Central memory CD4-positive, alpha-beta T cell (primary cell): Measurements from ENCODE around the gene FRAS1.

Experiments
- DNase-seq: peaks from one replicate; pipeline ENCODE4 v3.0.0; 2022

FRAS1 gene

DNA sequence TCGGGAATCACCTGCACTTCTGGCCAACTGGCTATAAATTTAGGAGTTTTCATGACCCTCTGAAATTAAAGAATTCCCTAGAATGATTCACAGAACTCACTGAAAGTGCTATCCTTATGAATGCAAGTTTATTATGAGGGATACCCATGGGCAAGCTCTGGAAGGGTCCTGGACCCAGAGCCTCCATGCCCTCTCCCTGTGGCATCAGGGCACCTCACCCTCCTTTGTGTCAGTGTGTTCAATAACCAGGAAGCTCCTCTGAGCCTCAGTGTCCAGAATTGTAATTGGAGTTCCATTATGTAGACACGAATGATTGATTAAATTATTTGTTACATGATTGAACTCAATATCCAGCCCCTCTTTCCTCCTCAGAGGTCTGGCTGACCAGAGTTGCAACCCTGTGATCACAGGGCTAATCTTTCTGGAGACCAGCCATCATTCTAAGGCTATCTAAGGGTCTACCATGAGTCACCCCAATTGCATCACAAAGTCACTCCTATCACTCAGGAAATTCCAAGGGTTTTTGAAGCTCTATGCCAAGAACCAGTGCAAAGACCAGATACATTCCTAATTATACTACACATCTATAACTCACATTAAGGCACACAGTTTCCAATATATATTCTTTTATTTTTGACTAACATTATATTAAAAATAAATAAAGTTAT lies 503.3 kb downstream of the FRAS1 start:
- DNase-seq: no peak

DNA sequence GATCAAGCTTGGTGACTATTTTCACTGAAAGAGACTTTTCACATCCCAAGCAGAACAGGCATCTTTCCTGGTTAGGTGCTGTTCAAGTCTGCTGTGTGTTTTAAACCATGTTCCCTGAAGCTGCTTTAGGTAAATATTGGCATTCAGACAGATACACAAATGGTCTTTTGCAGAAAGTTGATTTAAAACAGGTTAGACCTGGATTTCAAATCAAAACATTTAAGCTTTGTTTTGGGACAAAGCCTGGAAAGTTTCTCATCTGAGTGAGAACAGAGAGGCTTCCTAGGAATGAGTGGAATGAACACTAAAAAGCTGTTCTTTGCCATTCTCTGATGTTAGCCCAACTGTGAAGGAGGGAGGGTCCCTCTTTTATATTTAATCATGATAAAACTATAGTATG lies 504.6 kb downstream of the FRAS1 start:
- DNase-seq: no peak

DNA sequence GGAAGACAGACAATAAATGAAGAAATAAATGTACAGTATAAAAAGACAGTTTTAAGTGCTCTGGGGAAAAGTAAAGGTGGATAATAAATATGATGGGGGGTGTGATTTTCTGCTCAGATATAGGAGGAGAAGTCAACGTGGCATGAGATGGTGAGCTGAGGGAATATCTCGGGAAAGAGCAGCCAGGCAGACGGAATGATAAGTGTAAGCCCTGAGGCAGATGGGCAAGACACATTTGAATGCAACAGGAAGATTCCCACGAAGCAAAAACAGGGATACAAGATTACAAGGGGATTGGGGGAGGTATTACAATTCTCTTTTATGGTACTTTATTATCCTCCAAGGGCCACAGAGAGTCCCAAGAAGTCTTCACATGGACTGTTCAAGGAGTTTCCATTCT lies 505.6 kb downstream of the FRAS1 start:
- no peak for DNase-seq

DNA sequence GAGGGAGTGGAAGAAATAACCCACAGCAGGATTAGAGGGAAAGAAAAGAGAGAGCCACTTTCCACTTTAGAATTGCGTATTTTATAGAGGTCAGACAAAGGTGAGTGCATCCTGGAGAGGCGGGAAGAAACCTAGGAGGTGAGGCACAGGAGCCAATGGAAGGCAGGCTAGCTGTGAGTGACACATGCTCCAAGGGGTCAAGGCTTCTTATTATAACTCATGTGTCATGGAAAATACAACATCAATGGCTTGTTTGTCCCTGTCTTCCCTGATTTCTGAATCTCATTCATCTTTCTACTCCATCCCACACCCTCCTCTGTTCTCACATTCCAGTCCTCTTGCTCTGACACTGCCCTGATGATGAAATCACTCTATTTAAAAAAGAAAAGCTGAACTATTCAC lies 508.8 kb downstream of the FRAS1 start:
- DNase-seq: no peak

DNA sequence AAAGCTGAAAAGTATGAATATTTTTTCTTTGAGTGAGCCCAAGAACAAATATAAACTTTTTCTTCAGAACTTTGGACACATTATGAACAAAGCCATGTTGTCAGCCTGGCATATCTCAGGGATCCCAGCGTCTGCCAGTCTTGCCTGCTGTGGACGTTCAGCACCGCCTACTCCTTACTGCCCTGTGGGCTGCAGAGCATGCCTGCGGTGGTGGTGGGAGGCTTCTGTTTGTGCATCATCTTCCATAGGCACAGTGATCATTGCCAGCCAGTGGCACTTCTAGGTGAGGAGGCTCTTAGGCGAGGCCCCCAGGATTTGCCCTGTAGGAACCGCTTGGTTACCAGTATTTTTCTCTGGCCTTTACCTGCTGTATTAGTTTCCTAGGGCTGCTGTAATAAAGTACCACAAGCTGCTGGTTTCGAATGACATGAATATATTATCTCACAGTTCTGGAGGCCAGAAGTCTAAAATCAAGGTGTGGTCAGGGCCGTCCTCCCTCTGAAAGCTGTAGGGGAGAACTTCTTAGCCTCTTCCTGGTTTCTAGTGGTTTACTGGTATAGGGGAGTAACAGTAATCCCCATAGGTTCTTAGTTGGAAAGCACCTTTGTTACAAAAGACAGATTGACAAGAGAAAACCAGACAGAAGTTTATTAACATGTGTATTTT lies 509.8 kb downstream of the FRAS1 start:
- no peak for DNase-seq

DNA sequence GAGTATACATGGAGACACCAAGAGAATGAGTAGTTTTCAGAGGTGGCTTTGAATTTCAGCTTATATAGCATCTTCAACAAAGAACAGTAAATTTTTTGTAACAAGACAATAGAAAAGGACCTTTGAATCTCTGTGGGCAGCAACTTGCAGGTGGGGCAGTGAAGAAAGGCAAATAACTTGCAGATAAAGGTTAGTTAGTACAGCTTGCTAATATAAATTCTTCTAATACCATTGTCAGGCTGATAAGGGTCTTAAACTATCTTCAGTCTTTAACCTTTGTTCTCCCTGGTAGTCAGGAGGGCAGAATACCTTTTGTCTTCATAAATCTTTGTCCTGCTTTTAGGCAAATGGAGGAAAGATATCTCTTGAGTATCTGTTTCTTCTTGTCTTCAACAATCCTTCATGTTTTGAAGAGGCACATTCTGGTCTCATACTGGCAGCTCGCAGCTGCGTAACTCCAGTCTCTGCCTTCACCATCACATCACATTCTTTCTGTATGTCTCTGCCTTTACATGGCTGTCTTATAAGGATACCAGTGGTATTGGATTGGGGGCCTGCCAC lies 510.5 kb downstream of the FRAS1 start:
- DNase-seq: no peak

DNA sequence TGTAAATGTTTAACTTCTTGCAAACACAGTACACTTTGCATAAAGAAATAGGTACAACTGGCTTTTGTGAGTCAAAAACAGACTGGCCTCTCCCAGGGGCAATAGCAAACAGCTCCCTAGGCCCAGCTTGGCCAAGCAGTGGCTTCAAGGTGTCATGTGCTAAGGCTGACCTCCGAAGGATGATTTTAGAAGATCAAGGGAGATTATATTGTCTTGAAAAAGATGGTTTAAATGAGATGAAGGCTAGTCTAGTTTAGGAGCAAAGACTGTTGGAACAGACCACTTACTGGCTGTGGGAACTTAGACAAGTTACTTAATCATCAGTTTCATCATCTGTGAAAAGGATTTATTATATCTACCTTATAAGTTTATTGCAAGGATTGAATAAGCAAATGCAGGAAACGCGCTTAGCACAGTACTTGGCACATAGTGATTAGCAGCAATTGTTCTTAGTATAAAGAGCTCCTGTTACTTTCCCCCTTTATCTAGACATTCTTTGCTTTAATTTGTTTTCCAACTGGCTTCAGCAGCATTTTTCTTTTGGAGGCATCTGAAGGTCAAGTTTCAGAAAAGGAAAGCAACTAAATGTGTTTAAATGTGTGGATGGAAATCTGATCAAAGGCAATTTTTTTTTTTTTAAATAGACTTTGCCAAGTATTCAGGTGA lies 511.6 kb downstream of the FRAS1 start:
- no peak for DNase-seq

DNA sequence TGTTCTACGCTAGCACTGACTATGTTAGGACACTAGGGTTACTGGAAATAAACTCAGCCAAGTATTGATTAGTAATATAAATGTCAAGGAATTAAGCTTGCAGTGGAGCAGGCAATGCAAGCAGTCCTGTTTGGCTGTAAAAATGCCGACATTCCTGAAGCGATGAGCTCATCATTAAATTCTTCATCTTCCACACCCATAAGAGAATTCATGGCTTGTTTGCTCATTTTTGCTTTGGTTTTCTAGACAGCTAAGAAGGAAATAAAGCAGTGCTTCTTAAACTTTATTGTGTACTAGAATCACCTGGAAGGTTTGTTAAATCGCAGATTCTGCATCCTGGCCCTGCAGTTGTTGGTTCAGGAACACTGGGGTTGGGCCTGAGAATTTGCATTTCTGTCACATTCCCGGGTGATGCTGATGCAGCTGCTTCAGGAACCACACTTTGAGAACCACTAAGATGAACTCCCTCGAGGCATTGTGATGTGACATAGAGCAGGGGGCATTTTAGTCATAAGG lies 512.2 kb downstream of the FRAS1 start:
- no peak for DNase-seq

DNA sequence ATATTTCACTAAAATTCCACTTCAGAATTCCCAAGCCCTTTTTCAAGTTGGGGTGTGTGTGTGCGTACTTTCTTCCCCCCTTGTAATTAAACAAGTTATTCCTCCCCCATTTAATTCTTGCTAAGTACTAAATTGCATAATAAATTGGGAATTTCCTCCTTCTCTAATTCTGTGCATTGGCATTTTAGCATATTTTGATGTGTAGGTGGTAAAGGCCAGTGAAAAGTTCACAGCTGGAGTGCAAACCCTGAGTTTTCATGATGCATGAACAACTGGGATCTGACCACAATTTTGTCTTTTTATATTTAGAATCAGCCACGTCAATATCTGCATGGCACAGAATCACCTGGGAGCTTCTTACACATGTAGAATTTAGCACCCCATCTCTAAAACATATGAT lies 513.0 kb downstream of the FRAS1 start:
- no peak for DNase-seq

DNA sequence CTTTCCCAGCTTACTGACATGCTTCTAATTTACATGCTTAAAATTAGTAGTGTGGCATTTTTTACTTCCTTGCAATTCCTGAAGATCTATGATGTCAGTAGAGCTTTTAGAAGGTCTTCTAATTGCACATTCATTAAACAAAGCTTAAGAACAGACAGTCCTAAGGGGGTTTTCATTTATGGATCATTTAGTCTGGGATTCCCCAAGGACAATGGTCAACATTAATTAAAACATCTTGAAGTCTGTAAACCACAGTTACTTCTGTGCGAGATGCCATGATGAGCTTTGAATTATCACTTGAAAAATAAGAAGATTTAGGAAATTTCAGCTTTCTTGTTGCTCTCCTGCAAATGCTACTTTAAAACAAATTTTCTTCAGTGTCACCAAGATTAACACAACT lies 514.7 kb downstream of the FRAS1 start:
- DNase-seq: no peak

DNA sequence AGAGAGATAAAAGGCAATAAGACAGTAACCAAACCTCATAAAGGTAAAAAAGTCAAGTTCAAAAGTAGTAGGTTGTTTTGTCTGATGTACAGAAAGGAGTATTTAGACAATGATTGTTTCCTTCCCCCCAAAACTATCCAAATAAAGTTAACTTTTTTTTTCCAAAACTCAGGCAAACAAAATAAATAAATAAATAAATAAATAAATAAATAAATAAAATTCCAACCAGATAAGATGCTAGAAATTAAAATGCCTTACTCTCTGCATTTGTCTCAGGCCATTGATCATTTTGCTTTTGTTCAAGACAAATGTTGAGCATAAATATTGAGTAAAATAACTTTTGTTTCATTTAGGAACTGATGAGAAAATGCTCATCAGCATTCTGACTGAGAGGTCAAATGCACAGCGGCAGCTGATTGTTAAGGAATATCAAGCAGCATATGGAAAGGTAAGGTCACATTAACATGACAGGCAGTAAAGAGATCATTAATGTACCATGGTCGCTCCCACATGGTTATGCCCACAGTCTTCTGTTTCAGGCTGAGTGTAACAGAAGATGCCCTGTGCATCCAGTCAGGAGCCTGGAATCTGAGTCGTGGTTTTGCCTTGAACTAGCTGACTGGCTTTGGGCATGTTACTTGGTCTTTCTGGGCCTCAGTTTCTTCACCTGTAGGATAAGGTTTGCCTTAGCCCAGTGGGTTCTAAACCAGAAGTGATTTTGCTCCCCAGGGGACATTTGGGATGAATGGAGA lies 521.7 kb downstream of the FRAS1 start:
- no peak for DNase-seq

DNA sequence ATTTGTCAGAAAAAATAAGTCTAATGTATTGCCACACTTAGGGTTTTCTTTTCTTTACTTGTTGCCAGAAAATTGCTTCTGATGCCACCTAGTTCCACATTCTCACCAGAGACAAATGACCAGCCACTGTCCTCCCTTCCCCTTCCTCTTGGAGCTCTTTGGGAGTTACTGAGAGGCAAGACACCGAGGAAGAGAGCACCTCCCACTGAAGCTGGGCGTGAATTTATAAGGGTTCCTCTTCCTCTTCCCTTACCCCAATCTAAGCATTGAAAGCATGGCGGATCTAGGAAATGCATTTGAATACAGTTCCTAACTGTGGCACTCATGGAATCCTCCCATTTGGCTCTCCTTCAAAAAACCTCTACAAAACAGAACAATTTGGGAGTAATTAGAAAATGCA lies 524.5 kb downstream of the FRAS1 start:
- DNase-seq: no peak

DNA sequence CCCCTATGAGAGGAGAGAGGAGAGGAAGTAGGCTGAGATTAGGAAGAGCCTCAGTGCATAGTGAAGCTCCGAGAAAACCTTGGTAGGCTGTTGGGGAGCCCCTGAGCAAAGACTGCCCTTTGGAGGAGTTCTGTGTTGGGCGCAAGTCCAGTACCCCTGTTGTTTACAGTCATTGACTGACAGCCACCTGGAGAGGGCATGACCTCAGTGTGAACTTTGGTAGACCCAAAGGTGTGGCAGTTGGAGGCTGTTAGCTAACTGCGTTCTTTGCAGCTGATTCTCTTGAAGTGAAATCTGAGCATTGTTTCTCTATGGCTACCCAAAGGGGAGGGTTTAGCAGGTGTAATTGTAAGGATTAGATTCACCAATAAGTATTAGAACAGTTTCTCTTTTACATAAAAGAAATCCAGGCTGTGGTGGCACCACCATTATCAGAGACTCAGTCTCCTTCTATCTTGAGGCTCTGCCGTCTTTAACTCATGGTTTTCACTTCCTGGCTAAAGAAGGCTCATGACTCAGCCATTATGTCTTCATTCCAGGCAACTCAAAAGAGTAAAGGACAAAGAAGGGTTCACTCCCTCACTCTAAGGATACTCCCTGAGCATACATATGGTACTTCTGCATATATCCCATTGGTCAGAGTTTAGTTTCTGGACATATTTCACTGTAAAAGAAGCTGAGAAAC lies 527.9 kb downstream of the FRAS1 start:
- no peak for DNase-seq

DNA sequence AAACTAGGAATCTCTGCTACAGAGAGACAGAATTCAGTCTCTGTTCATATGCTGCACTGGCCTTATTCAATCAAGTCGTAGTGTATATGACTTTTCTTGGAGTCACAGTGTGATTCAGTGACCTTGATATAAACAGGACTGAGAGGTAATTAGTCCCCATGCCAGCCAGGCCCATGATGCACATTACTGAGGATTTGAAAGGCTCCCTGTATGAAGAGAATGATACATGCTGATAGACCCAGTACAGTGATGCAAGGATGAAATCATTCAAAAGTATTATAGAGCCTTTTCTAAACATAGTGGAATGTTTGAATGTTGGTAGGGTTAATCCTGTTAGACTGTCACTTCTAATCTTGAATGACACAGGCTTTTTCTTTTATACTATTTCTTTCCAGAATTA lies 528.5 kb downstream of the FRAS1 start:
- DNase-seq: no peak

DNA sequence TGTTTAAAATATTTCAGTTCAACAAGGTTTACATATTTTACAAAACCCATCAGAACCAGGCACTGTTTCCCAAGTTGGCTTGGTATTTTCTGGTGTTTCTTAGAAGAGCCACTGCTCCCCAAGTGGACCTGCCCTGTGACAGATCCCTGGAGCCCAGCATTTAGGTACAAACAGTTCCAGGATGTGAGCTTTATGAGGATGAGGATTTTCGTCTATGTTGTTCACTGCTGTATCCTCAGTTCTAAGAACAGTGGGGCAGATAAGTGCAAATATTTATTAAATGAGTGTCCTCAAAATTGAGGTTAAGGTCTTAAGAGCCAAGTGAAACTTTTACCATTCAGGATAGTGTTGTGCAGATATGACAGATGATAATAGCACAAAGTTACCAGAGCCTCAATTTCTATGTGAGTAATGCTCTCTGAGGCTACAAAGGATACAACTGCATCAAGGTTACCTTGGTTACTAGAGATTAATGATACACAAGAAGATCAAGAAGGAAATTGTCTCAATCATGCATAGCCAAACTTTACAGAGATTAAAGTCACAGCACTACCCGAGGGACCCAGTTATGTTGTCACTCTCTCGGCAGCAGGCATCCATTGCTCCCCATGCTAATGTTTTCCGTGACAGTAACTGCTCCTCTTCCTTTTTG lies 531.9 kb downstream of the FRAS1 start:
- DNase-seq: no peak

DNA sequence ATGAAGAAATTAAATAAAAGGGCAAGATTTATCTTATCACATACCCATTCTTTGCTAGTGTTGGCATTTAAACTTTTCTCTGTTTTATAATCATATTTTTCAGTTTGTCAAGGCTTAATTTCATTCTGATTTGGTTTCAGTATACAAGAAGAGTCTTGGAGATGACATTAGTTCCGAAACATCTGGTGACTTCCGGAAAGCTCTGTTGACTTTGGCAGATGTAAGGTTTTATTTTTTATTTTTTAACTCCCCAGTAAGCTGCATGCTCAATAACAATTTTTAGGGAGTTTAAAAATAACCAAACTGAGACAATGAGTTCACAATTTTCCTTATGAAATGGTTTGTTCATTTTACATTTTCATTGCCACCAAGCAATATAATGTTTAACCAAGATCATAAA lies 534.3 kb downstream of the FRAS1 start:
- DNase-seq: no peak

DNA sequence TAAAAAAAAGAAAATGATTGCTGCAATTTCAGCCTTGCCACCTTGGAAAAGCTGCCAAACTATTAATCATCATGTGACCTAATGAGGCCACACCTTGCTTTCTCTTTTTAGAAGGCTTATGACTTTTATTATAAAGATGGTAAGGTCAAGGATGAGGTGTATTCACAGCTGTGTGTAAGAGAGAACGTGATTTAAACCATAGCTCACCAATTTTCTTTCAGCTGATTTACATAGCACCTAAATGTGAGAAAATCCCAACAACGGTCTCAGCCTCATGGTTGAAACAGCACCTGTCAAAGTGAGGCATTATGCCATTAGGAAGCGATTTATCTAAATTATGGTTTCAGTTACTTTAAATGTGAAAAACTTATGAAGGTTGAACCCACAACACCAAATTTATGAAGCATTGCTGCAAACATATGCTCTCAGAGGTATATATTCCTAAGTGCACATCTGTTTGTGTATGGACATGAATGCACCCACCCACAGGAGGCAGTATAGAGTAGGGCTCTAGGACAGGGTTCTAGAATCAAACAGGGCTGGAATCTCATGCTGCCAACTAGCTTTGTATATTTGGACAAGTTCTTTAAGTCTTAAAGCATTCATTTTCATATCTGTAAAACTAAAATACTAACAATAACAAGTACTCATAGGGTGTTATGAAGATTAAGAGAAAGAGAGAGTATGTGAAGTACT lies 535.1 kb downstream of the FRAS1 start:
- no peak for DNase-seq
